Thyroid gland (tissue), 4 donors: ENCODE results near the gene HOXC9.

Source experiments
- POLR2A ChIP-seq, 2 donors: fragments of 450-650 bp; IDR thresholded peaks; one replicate each; pipeline ENCODE4 v1.6.1; 2017; ENCODE audit warnings: antibody characterized with exemption in 2 of 2, mild to moderate bottlenecking in 2 of 2, moderate library complexity in 1 of 2
- TF ChIP-seq, protein P1 (sequence below), 6 experiments: fragments of 200-600 bp in 3 of 6; fragments of 450-650 bp in 3 of 6; sonication (generic) in 3 of 6; IDR thresholded peaks; one replicate each; pipeline ENCODE4 v1.5.1; 2016 to 2019; ENCODE audit warnings: antibody characterized with exemption in 6 of 6, mild to moderate bottlenecking in 2 of 6, inconsistent platforms in 1 of 6, moderate library complexity in 1 of 6

DNA sequence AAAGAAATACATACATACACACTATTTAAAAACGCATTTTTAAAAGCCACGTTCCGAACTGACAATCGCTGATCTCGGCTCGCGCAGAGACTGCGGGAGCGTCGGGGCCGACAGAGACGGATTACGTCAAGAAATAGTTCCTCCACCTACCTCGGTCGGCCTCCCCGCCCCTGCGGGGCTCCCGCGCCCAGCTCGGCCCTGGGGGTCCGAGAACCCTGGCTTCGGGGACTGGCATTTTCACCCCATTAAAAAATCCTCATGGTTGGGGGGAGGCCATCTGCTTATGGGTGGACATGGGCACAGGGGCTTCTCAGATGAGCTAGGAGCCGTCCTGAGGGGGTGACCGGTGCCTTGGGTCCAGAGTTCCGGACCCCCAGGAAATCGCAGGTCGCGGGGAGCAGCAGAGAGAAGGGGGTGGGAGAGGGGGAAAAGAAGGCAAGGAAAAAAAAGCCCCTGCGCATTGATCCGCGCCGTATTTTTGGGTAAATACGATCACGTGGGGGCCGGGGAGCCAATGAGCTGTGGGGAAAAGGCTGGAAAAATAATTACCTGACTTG lies 324 bp upstream of the HOXC9 start:
- no peak for TF ChIP-seq POLR2A (IDR thresholded peaks at IDR 0.05)
- TF ChIP-seq, protein P1, sequence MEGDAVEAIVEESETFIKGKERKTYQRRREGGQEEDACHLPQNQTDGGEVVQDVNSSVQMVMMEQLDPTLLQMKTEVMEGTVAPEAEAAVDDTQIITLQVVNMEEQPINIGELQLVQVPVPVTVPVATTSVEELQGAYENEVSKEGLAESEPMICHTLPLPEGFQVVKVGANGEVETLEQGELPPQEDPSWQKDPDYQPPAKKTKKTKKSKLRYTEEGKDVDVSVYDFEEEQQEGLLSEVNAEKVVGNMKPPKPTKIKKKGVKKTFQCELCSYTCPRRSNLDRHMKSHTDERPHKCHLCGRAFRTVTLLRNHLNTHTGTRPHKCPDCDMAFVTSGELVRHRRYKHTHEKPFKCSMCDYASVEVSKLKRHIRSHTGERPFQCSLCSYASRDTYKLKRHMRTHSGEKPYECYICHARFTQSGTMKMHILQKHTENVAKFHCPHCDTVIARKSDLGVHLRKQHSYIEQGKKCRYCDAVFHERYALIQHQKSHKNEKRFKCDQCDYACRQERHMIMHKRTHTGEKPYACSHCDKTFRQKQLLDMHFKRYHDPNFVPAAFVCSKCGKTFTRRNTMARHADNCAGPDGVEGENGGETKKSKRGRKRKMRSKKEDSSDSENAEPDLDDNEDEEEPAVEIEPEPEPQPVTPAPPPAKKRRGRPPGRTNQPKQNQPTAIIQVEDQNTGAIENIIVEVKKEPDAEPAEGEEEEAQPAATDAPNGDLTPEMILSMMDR (IDR thresholded peaks at IDR 0.05): no peak
